Heart left ventricle (tissue), 16 donors: ENCODE results near the gene ZNF830. TPM values are rescaled to one million over a fixed set of nuclear protein-coding genes. Genes with fewer than 3 reads are reported as not detected.
A peak's percentile ranks its signal among the peaks of the same experiment; 100 is the strongest.
"Not testable (repeated sequence)": the region's sequence is repeated elsewhere in the genome, so short reads cannot be mapped to it uniquely, and the experiment has no call there.

Experiments used
- ATAC-seq, 4 donors: fragments of 200-7000 bp; cut with Tn5 transposase; one replicate each; pipeline ENCODE4 v1.9.1; 2020 to 2022; ENCODE audit warnings: moderate library complexity in 4 of 4, mild to moderate bottlenecking in 3 of 4, moderate number of reproducible peaks in 1 of 4
- DNase-seq, 5 donors: peaks; one replicate each; pipeline ENCODE4 v3.0.0-alpha.2; 2020
- H3K27ac ChIP-seq, 12 donors: fragments of 200-600 bp; sonication (generic) in 4 of 12; one replicate each; pipeline versions ENCODE4 v1.5.0 to v1.8.0; 2016 to 2022; ENCODE audit warnings: mild to moderate bottlenecking in 2 of 12
- H3K27me3 ChIP-seq, 9 donors: fragments of 200-600 bp; sonication (generic) in 2 of 9; one replicate each; pipeline versions ENCODE4 v1.5.1 to v1.8.0; 2016 to 2022; ENCODE audit warnings: mild to moderate bottlenecking in 3 of 9
- H3K36me3 ChIP-seq, 9 donors: fragments of 200-600 bp; sonication (generic) in 2 of 9; one replicate each; pipeline versions ENCODE4 v1.5.0 to v1.8.0; 2018 to 2022; ENCODE audit warnings: mild to moderate bottlenecking in 2 of 9
- H3K4me1 ChIP-seq, 12 donors: fragments of 200-600 bp; sonication (generic) in 4 of 12; one replicate each; pipeline versions ENCODE4 v1.5.0 to v1.8.0; 2016 to 2022; ENCODE audit warnings: mild to moderate bottlenecking in 3 of 12
- H3K4me3 ChIP-seq, 12 donors: fragments of 200-600 bp; sonication (generic) in 4 of 12; one replicate each; pipeline versions ENCODE4 v1.5.0 to v1.8.0; 2017 to 2022; ENCODE audit warnings: mild to moderate bottlenecking in 9 of 12, moderate library complexity in 4 of 12
- H3K9me3 ChIP-seq, 12 donors: fragments of 200-600 bp; sonication (generic) in 4 of 12; one replicate each; pipeline versions ENCODE4 v1.5.0 to v1.8.0; 2016 to 2022; ENCODE audit warnings: mild to moderate bottlenecking in 1 of 12
- POLR2A ChIP-seq, 2 donors: fragments of 450-650 bp; IDR thresholded peaks; one replicate each; pipeline ENCODE4 v1.6.1; 2017; ENCODE audit warnings: antibody characterized with exemption in 2 of 2, mild to moderate bottlenecking in 2 of 2, moderate library complexity in 2 of 2
- WGBS, 4 donors: extraction: QIAGEN DNeasy Blood & Tissue Kit in 2 of 4; methylation state at CpG; one replicate each; pipeline versions ENCODE4 v1.1.5 to v1.1.7; 2013 to 2018; 5-methylcytosine and 5-hydroxymethylcytosine counted together
- intact Hi-C, 10 donors: fragments of 100-400 bp; cut with DNase I; formaldehyde crosslinking; loops; one replicate each; pipeline versions ENCODE4 v1.11.1 to v1.14.2; 2022
- polyA plus RNA-seq, 2 donors: library from polyadenylated mRNA; stranded (reverse); fragments of 200-250 nt; gene quantifications; one replicate each; pipeline ENCODE4 v1.2.3, GENCODE V29; 2013
- total RNA-seq, 9 donors: library from RNA; depleted of rRNA in 2 of 9; stranded (reverse); fragments of >200 nt in 2 of 9; fragmentation: NEBNext Ultra II Directional in 3 of 9; extraction: Animal tissue kit (Norgen Biotek cat#: 25700) in 3 of 9; gene quantifications; one replicate each; pipeline versions ENCODE4 v1.1.0 to v1.2.4, GENCODE V29; 2016 to 2023
- TF ChIP-seq, protein P1 (sequence below), 12 donors: fragments of 200-600 bp; sonication (generic) in 4 of 12; IDR thresholded peaks; one replicate each; pipeline versions ENCODE4 v1.5.0 to v1.8.0; 2018 to 2022; ENCODE audit warnings: antibody characterized with exemption in 12 of 12, mild to moderate bottlenecking in 5 of 12
- donor health status: ischemic (EF 13 %, LVEDD 7.1; RV severe dilation, severe dysfunction).
- donor health status: healthy with polysubstance abuse.
- donor health status: DM: no; HTN: yes; CAD: no.
- donor health status: DM: no; HTN: no; CAD: no.
- donor health status: ischemic (EF 25% LVEDD 6.9; RV normal size, moderate dysfunction).
- donor health status: ischemic (EF 25% LVEDD 5.7; RV mildly dilated, moderate dysfunction).
- donor health status: healthy.
- donor health status: DM: yes; HTN: yes; CAD: no.
- donor health status: ischemic (EF 35%, LVEDD 5.7; RV mildly dilated, moderate dysfunction).
- donor health status: nonischemic (EF 11% LVEDD 7.7; RV severe dilation, severe dysfunction).
- donor health status: DM: yes; HTN: yes; CAD: no.
- donor health status: PGD.
- donor health status: ischemic (EF 29% LVEDD 5.4; RV normal size, mild dysfunction).
- donor health status: nonischemic (EF 23%, LVEDD 6.1; RV moderate dilation, normal function).

Gene ZNF830
- total and polyA plus RNA-seq, 11 donors: 5.4 to 10.1 (median 7.9) TPM

GRCh38 chr17:34997355-34997862 lies 36.1 kb downstream of the ZNF830 start:
- DNase-seq (peak in 4 of 5 donors; percentile 58 to 72 (median 66)), ATAC-seq (peak; percentile 72 to 79 (median 76))
- Histone ChIP-seq H3K4me3 (no peak overlapping the region), H3K4me1 (peaks cover 0 to 30% (median 7%) of the 10 kb centered on the region in 12 donors), H3K27ac (peak overlapping the region in 11 of 12 donors; percentile 7 to 78 (median 55)), H3K36me3 (peaks cover 0 to 92% (median 78%) of the 10 kb centered on the region in 9 donors), H3K9me3 (no peaks in the 10 kb centered on the region), H3K27me3 (no peaks in the 10 kb centered on the region)
- TF ChIP-seq POLR2A (IDR thresholded peaks at IDR 0.05): no peak
- WGBS, 4 donors: 40 to 52% (median 47%) methylated on average over 11 of the region's 11 CpGs
- intact Hi-C loops: loop anchor here in 6 of 10 donors (1.0 to 10.0 kb wide), 9 partner anchors 47 to 125 kb away; partner anchors contain the start of genes RAD51D (in 3 of the 6), RFFL (in 2 of the 6) and FNDC8 (in 1 of the 6)

- whole genome bisulfite sequencing, 4 donors: 41 to 57% (median 54%) methylated on average over 5 of the region's 5 CpGs
- H3K27me3 ChIP-seq: no peaks in the 10 kb centered on the region
- DNase-seq (peak; percentile 56 to 83 (median 67)), ATAC-seq (peak; percentile 72 to 89 (median 82))
- peaks cover 0 to 92% (median 74%) of the 10 kb centered on the region in 9 donors for H3K36me3 ChIP-seq
- intact Hi-C loops: loop anchor here in 7 of 10 donors (1.0 to 10.0 kb wide), 10 partner anchors 47 to 124 kb away; partner anchors contain the start of genes RAD51D (in 5 of the 7), RFFL (in 2 of the 7) and FNDC8 (in 1 of the 7)
- peak overlapping the region in 9 of 12 donors; percentile 29 to 78 (median 64) for H3K27ac ChIP-seq
- peaks cover 0 to 38% (median 7%) of the 10 kb centered on the region in 12 donors for H3K4me1 ChIP-seq
- no peaks in the 10 kb centered on the region for H3K9me3 ChIP-seq
- no peak overlapping the region for H3K4me3 ChIP-seq
- TF ChIP-seq, protein P1, sequence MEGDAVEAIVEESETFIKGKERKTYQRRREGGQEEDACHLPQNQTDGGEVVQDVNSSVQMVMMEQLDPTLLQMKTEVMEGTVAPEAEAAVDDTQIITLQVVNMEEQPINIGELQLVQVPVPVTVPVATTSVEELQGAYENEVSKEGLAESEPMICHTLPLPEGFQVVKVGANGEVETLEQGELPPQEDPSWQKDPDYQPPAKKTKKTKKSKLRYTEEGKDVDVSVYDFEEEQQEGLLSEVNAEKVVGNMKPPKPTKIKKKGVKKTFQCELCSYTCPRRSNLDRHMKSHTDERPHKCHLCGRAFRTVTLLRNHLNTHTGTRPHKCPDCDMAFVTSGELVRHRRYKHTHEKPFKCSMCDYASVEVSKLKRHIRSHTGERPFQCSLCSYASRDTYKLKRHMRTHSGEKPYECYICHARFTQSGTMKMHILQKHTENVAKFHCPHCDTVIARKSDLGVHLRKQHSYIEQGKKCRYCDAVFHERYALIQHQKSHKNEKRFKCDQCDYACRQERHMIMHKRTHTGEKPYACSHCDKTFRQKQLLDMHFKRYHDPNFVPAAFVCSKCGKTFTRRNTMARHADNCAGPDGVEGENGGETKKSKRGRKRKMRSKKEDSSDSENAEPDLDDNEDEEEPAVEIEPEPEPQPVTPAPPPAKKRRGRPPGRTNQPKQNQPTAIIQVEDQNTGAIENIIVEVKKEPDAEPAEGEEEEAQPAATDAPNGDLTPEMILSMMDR (IDR thresholded peaks at IDR 0.05): peak; percentile 56 to 73 (median 63)
- TF ChIP-seq POLR2A (IDR thresholded peaks at IDR 0.05): no peak
These were observed 36.9 kb downstream of the ZNF830 start for GRCh38 chr17:34998205-34998604.

- DNase-seq: no peak
- no peak for TF ChIP-seq POLR2A (IDR thresholded peaks at IDR 0.05)
- TF ChIP-seq, protein P1 (IDR thresholded peaks at IDR 0.05): no peak
- H3K4me3 ChIP-seq: no peak overlapping the region
- intact Hi-C loops: loop anchor here in 7 of 10 donors (2.0 to 10.0 kb wide), 9 partner anchors 45 to 123 kb away; partner anchors contain the start of genes RAD51D (in 4 of the 7), RFFL (in 2 of the 7) and FNDC8 (in 1 of the 7)
- H3K27ac ChIP-seq: peak overlapping the region in 1 of 12 donors; percentile 77
- WGBS, 4 donors: 79 to 97% (median 94%) methylated on average over 2 of the region's 2 CpGs
- H3K9me3 ChIP-seq: no peaks in the 10 kb centered on the region
- ATAC-seq: no peak
- no peaks in the 10 kb centered on the region for H3K27me3 ChIP-seq
- H3K4me1 ChIP-seq: peaks cover 0 to 41% (median 7%) of the 10 kb centered on the region in 12 donors
- peaks cover 0 to 91% (median 70%) of the 10 kb centered on the region in 9 donors for H3K36me3 ChIP-seq
These were observed 38.1 kb downstream of the ZNF830 start for GRCh38 chr17:34999456-34999855.

- H3K9me3 ChIP-seq, H3K4me3 ChIP-seq, H3K27me3 ChIP-seq, DNase-seq, ATAC-seq: not testable (repeated sequence)
- WGBS, 4 donors: 92 to 96% (median 92%) methylated on average over 14 of the region's 14 CpGs
- peaks cover 0 to 41% (median 7%) of the 10 kb centered on the region in 12 donors for H3K4me1 ChIP-seq
- intact Hi-C loops: loop anchor here in 1 of 10 donors (5.0 kb wide), 1 partner anchor 116 kb away; the partner anchor contains the start of gene RAD51D
- H3K27ac ChIP-seq: peak overlapping the region in 1 of 12 donors; percentile 66
- peaks cover 0 to 90% (median 68%) of the 10 kb centered on the region in 9 donors for H3K36me3 ChIP-seq
These were observed 39.6 kb downstream of the ZNF830 start for GRCh38 chr17:35000965-35001364.

GRCh38 chr17:35001549-35001948 lies 40.2 kb downstream of the ZNF830 start:
- Histone ChIP-seq H3K36me3 (peaks cover 0 to 89% (median 68%) of the 10 kb centered on the region in 9 donors), H3K4me1 (peaks cover 0 to 41% (median 7%) of the 10 kb centered on the region in 12 donors), H3K27me3 (no peaks in the 10 kb centered on the region), H3K4me3 (no peak overlapping the region), H3K9me3 (no peaks in the 10 kb centered on the region), H3K27ac (peak overlapping the region in 1 of 12 donors; percentile 66)
- 68 to 84% (median 73%) methylated on average over 2 of the region's 2 CpGs for WGBS, 4 donors
- no peak for ATAC-seq
- TF ChIP-seq, protein P1 (IDR thresholded peaks at IDR 0.05): no peak
- TF ChIP-seq POLR2A (IDR thresholded peaks at IDR 0.05): no peak
- intact Hi-C loops: loop anchor here in 1 of 10 donors (5.0 kb wide), 1 partner anchor 116 kb away; the partner anchor contains the start of gene RAD51D
- DNase-seq: no peak
